GOT3 (cell line): ENCODE measurements around the gene PTPRZ1.

Source experiments
- DNase-seq: peaks from one replicate; lab custom pipeline; 2025; ENCODE audit warnings: mixed read lengths; lab: John Stamatoyannopoulos, UW

PTPRZ1 gene

GRCh38 chr7:121954803-121955202, 81.8 kb downstream of the PTPRZ1 start:
- no peak for DNase-seq

GRCh38 chr7:121957626-121958025, 84.7 kb downstream of the PTPRZ1 start:
- DNase-seq = no peak

- DNase-seq = no peak
Observed at GRCh38 chr7:121960678-121961077, 87.7 kb downstream of the PTPRZ1 start.

GRCh38 chr7:121961089-121961867, 88.3 kb downstream of the PTPRZ1 start:
- DNase-seq = no peak

GRCh38 chr7:121966276-121966934, 93.4 kb downstream of the PTPRZ1 start:
- no peak for DNase-seq

GRCh38 chr7:121966935-121967332, 94.0 kb downstream of the PTPRZ1 start:
- DNase-seq = no peak

- no peak for DNase-seq
Observed at GRCh38 chr7:121985476-121986030, 112.6 kb downstream of the PTPRZ1 start.

- no peak for DNase-seq
Observed at GRCh38 chr7:121992068-121992467, 119.1 kb downstream of the PTPRZ1 start.

GRCh38 chr7:121994625-121995410, 121.9 kb downstream of the PTPRZ1 start:
- no peak for DNase-seq

- DNase-seq = no peak
Observed at GRCh38 chr7:122006687-122007086, 133.7 kb downstream of the PTPRZ1 start.

GRCh38 chr7:122010116-122010515, 137.2 kb downstream of the PTPRZ1 start:
- no peak for DNase-seq

GRCh38 chr7:122013065-122013464, 140.1 kb downstream of the PTPRZ1 start:
- no peak for DNase-seq

GRCh38 chr7:122013630-122014029, 140.7 kb downstream of the PTPRZ1 start:
- DNase-seq = no peak

- no peak for DNase-seq
Observed at GRCh38 chr7:122014697-122015096, 141.7 kb downstream of the PTPRZ1 start.

GRCh38 chr7:122018032-122018431, 145.1 kb downstream of the PTPRZ1 start:
- DNase-seq = no peak

- DNase-seq = no peak
Observed at GRCh38 chr7:122027058-122027457, 154.1 kb downstream of the PTPRZ1 start.

- no peak for DNase-seq
Observed at GRCh38 chr7:122033641-122034040, 160.7 kb downstream of the PTPRZ1 start.

GRCh38 chr7:122035876-122036275, 162.9 kb downstream of the PTPRZ1 start:
- no peak for DNase-seq

- DNase-seq = no peak
Observed at GRCh38 chr7:122038134-122038533, 165.2 kb downstream of the PTPRZ1 start.

GRCh38 chr7:122038904-122039303, 165.9 kb downstream of the PTPRZ1 start:
- no peak for DNase-seq

- DNase-seq = no peak
Observed at GRCh38 chr7:122040147-122040546, 167.2 kb downstream of the PTPRZ1 start.

GRCh38 chr7:122046402-122046801, 173.4 kb downstream of the PTPRZ1 start:
- DNase-seq = no peak
